Thyroid gland (tissue), 4 donors: ENCODE measurements around the gene MAGEA2.
"Not testable (repeated sequence)": the region's sequence is repeated elsewhere in the genome, so short reads cannot be mapped to it uniquely, and the experiment has no call there.

Experiments used
- POLR2A ChIP-seq, 2 donors: fragments of 450-650 bp; IDR thresholded peaks; one replicate each; pipeline ENCODE4 v1.6.1; 2017; ENCODE audit warnings: antibody characterized with exemption in 2 of 2, mild to moderate bottlenecking in 2 of 2, moderate library complexity in 1 of 2
- TF ChIP-seq, protein P1 (sequence below), 6 experiments: fragments of 200-600 bp in 3 of 6; fragments of 450-650 bp in 3 of 6; sonication (generic) in 3 of 6; IDR thresholded peaks; one replicate each; pipeline ENCODE4 v1.5.1; 2016 to 2019; ENCODE audit warnings: antibody characterized with exemption in 6 of 6, mild to moderate bottlenecking in 2 of 6, inconsistent platforms in 1 of 6, moderate library complexity in 1 of 6

DNA sequence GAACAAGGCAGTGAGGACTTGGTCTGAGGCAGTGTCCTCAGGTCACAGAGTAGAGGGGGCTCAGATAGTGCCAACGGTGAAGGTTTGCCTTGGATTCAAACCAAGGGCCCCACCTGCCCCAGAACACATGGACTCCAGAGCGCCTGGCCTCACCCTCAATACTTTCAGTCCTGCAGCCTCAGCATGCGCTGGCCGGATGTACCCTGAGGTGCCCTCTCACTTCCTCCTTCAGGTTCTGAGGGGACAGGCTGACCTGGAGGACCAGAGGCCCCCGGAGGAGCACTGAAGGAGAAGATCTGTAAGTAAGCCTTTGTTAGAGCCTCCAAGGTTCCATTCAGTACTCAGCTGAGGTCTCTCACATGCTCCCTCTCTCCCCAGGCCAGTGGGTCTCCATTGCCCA is 53.3 kb downstream of the MAGEA2 start:
- TF ChIP-seq, protein P1, sequence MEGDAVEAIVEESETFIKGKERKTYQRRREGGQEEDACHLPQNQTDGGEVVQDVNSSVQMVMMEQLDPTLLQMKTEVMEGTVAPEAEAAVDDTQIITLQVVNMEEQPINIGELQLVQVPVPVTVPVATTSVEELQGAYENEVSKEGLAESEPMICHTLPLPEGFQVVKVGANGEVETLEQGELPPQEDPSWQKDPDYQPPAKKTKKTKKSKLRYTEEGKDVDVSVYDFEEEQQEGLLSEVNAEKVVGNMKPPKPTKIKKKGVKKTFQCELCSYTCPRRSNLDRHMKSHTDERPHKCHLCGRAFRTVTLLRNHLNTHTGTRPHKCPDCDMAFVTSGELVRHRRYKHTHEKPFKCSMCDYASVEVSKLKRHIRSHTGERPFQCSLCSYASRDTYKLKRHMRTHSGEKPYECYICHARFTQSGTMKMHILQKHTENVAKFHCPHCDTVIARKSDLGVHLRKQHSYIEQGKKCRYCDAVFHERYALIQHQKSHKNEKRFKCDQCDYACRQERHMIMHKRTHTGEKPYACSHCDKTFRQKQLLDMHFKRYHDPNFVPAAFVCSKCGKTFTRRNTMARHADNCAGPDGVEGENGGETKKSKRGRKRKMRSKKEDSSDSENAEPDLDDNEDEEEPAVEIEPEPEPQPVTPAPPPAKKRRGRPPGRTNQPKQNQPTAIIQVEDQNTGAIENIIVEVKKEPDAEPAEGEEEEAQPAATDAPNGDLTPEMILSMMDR (IDR thresholded peaks at IDR 0.05), result not testable (repeated sequence)
- TF ChIP-seq POLR2A (IDR thresholded peaks at IDR 0.05), result not testable (repeated sequence)
